K562 (cell line): Measurements from ENCODE around the gene RAI14. TPM values are rescaled to one million over a fixed set of nuclear protein-coding genes. Genes with fewer than 3 reads are reported as not detected.

Experiments used
- AFF4 ChIP-seq: sonication (generic); formaldehyde crosslinking; IDR thresholded peaks from 2 replicates; pipeline ENCODE4 v1.8.0; 2023; ENCODE audit warnings: mild to moderate bottlenecking, missing genetic modification reagents
- CREB3 ChIP-seq: fragments of 450-650 bp; conservative IDR thresholded peaks from 2 replicates; pipeline ENCODE4 v1.6.1; 2016; ENCODE audit warnings: missing genetic modification characterization, low read depth, mild to moderate bottlenecking, missing compliant biosample characterization, moderate library complexity
- CREB3L1 ChIP-seq: fragments of 450-650 bp; IDR thresholded peaks from 2 replicates; pipeline ENCODE4 v1.6.1; 2014; ENCODE audit warnings: low read depth, mild to moderate bottlenecking, moderate library complexity, borderline replicate concordance
- ETV1 ChIP-seq: fragments of 450-650 bp; conservative IDR thresholded peaks from 2 replicates; pipeline ENCODE4 v1.6.1; 2016; ENCODE audit warnings: missing genetic modification characterization, control low read depth, low read depth, missing compliant biosample characterization
- MECOM ChIP-seq: fragments of 250-450 bp; sonication (Bioruptor Pico); IDR thresholded peaks from 2 replicates; pipeline ENCODE4 v1.8.0; 2022; ENCODE audit warnings: inconsistent platforms
- MEIS2 ChIP-seq: fragments of 450-650 bp; IDR thresholded peaks from 2 replicates; pipeline ENCODE4 v1.6.1; 2014; ENCODE audit warnings: mild to moderate bottlenecking; ENCODE audit not compliant: partially characterized antibody
- MITF ChIP-seq: IDR thresholded peaks from 2 replicates; pipeline ENCODE4 v1.6.1; 2014; ENCODE audit warnings: antibody characterized with exemption
- MTA3 ChIP-seq: fragments of 450-650 bp; formaldehyde crosslinking; IDR thresholded peaks from 2 replicates; pipeline ENCODE4 v1.6.1; 2017; ENCODE audit warnings: mild to moderate bottlenecking, borderline replicate concordance
- NCOR1 ChIP-seq: fragments of 450-650 bp; IDR thresholded peaks from 2 replicates; pipeline ENCODE4 v1.6.1; 2016; ENCODE audit warnings: mild to moderate bottlenecking, moderate library complexity
- NFE2L1 ChIP-seq: fragments of 450-650 bp; IDR thresholded peaks from 2 replicates; pipeline ENCODE4 v1.6.1; 2016; ENCODE audit warnings: missing genetic modification characterization, low read depth, mild to moderate bottlenecking, missing compliant biosample characterization, moderate library complexity, borderline replicate concordance
- NR1H2 ChIP-seq: sonication (generic); formaldehyde crosslinking; IDR thresholded peaks from 2 replicates; pipeline ENCODE4 v1.4.0; 2020; ENCODE audit warnings: mild to moderate bottlenecking, missing genetic modification reagents
- RAD51 ChIP-seq: fragments of 450-650 bp; IDR thresholded peaks from 2 replicates; pipeline ENCODE4 v1.7.1; 2016; ENCODE audit warnings: low read depth, mild to moderate bottlenecking, borderline replicate concordance
- RBM25 ChIP-seq: fragments of 200-400 bp; formaldehyde crosslinking; IDR thresholded peaks from 2 replicates; pipeline ENCODE4 v1.6.1; 2018; ENCODE audit warnings: low read length, low read depth, moderate library complexity; ENCODE audit not compliant: severe bottlenecking
- SUPT5H ChIP-seq: fragments of 450-650 bp; IDR thresholded peaks from 2 replicates; pipeline ENCODE4 v1.6.1; 2016
- TRIM28 ChIP-seq: fragments of 450-650 bp; IDR thresholded peaks from 2 replicates; pipeline ENCODE4 v1.6.1; 2017
- ZMIZ1 ChIP-seq, 2 experiments: fragments of 150-350 bp in 1 of 2; IDR thresholded peaks; 2 replicates each; pipeline ENCODE4 v1.6.1; 2012 to 2016; ENCODE audit warnings: low read depth in 2 of 2, low read length in 2 of 2, mild to moderate bottlenecking in 1 of 2, moderate library complexity in 1 of 2
- ZNF695 ChIP-seq: fragments of 450-650 bp; formaldehyde crosslinking; IDR thresholded peaks from 2 replicates; pipeline ENCODE4 v1.4.0; 2020; ENCODE audit warnings: mild to moderate bottlenecking, moderate library complexity
- polyA plus RNA-seq, 8 experiments: library from polyadenylated mRNA; depleted of rRNA in 4 of 8; stranded (reverse) in 5 of 8; unstranded in 3 of 8; fragments of >200 nt; fragmentation: Nextera tagmentation in 2 of 8; fragmentation: Illumina TruSeq in 1 of 8; extraction: Ambion mirVana in 2 of 8; extraction: Trizol in 1 of 8; gene quantifications; 2 replicates each; pipeline versions ENCODE4 v1.2.1 to v1.2.3, GENCODE V29; 2011 to 2014; ENCODE audit warnings: inconsistent platforms in 1 of 8, missing spikeins in 1 of 8
- total RNA-seq, 7 experiments: library from RNA; depleted of rRNA in 6 of 7; stranded (reverse); fragments of >200 nt in 6 of 7; fragmentation: Illumina TruSeq in 2 of 7; extraction: Trizol in 2 of 7; gene quantifications; 2 replicates each; pipeline versions ENCODE4 v1.2.1 to v1.2.3, GENCODE V29; 2011 to 2021; ENCODE audit warnings: low replicate concordance in 1 of 7

RAI14 gene
- total and polyA plus RNA-seq, 9 of the 15 experiments (the other 6 are each of a cell fraction or from before 2014, with no cell fraction given) = 11.3 to 82.5 (median 34.8) TPM

- no peak for TF ChIP-seq AFF4 (CRISPR knock-in tag)
- no peak for TF ChIP-seq TRIM28
- TF ChIP-seq ZMIZ1 (IDR thresholded peaks at IDR 0.05; ENCODE audit: low read depth in 2 of 2, low read length in 2 of 2) = no peak
- TF ChIP-seq NFE2L1 (tag) = no peak
- no peak for TF ChIP-seq SUPT5H
- no peak for TF ChIP-seq ETV1 (tag)
- TF ChIP-seq MTA3 = no peak
- TF ChIP-seq CREB3 (tag) = no peak
- TF ChIP-seq MEIS2 = peak; percentile 29
- no peak for TF ChIP-seq CREB3L1
- TF ChIP-seq MITF = no peak
- TF ChIP-seq RAD51 = no peak
- TF ChIP-seq ZNF695 (CRISPR knock-in tag) = no peak
- TF ChIP-seq NR1H2 = no peak
- no peak for TF ChIP-seq MECOM (CRISPR knock-in tag)
- no peak for TF ChIP-seq RBM25
- TF ChIP-seq NCOR1 = no peak
Measured at GRCh38 chr5:34869256-34869655, 213.1 kb downstream of the RAI14 start (continued).
